Keratinocyte (primary cell): ENCODE measurements around the gene SLC66A1.
"Not testable (repeated sequence)": the region's sequence is repeated elsewhere in the genome, so short reads cannot be mapped to it uniquely, and the experiment has no call there.

Source experiments
- CTCF ChIP-seq, 3 experiments: IDR thresholded peaks in 1 of 3; conservative IDR thresholded peaks in 1 of 3; optimal IDR thresholded peaks in 1 of 3; 2 replicates in 2 of 3; 3 replicates in 1 of 3; pipeline versions ENCODE3 to v1.5.1; 2011; ENCODE audit warnings: low read length in 3 of 3, mild to moderate bottlenecking in 3 of 3, moderate library complexity in 2 of 3, control low read depth in 1 of 3, inconsistent platforms in 1 of 3; ENCODE audit not compliant: insufficient read depth in 2 of 3; ENCODE audit errors: extremely low read depth in 1 of 3
- EZH2 ChIP-seq: IDR thresholded peaks from one replicate; pipeline ENCODE4 v1.6.1; 2012; ENCODE audit warnings: inconsistent platforms, mild to moderate bottlenecking, low read length, moderate library complexity

DNA sequence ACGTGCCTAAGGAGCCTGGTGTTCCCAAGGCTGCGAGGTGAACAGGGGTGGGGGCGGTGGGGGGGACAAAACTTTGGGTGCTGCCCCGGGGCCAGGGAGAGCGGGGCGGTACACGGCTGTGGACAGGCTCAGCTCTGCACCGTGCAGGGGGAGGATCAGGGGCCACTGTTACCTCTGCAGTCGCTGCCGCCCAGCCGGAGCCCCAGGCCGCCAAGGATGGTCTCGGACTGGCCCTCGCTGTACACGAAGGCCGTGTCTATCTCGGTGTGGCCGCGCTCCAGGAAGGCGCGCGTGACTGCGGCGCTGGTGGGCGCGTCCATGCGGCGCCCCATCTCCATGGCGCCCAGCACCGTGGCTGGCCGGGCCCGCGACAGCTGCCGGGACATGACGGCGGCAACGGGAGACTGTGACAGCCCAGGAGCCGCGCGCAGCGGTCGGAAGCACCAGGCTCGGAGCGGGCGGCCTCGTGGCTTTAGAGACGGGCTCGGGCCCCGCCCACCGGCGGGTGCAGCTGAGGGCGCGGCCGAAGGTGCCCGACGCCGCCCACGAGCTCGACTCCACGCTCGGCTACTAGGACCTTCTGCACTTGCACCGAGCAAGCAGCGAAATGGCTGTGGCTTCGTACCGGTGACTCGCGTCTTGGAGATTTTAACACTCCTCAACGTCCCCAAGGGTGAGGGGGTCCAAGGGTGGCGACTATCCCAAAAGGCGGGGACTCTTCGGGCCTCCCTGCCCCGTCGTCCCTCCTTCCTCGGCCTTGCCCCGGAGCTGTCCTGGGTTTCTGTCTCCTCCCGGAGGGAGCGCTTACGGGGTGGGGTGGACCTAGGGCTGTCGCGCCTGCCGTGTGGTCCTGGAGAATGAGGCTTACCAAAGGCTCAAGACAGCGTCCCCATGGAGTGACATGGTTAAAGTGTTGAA is 23.5 kb upstream of the SLC66A1 start, which contains the start of gene AKR7A3:
- not testable (repeated sequence) for TF ChIP-seq CTCF (optimal IDR thresholded peaks at IDR 0.05 in 1 of 3, IDR thresholded peaks at IDR 0.05 in 1 of 3, conservative IDR thresholded peaks at IDR 0.05 in 1 of 3; ENCODE audit: extremely low read depth in 1 of 3, insufficient read depth in 2 of 3, low read length in 3 of 3); EZH2
